IPS DF 19.7 (cell line): Measurements from ENCODE around the gene ERFL.

ENCODE experiments used
- DNase-seq: peaks from one replicate; pipeline ENCODE4 v3.0.0-alpha.2; 2013; ENCODE audit warnings: low read depth, low spot score

The ERFL gene

DNA sequence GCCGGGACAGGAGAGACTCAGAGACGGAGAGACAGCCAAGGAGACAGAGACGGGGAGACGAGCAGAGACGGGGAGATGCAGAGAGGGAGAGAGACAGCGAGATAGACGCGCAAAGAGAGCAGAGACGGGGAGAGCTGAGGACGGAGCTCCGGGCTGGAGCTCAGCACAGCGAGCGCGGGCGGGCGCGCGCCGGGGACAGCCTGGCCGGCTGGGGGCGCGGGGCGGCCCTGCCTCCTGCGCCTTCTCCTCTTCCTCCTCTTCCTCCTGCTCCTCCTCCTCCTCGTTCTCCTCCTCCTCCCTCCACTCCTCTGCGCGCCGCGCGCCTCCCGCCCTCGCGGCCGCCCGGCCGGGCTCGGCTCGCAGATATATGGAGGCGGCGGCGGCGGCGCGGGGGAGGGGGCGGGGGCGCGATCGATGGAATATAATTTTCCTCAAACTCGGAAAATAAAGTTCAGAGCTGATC, at the start of gene ERFL:
TSS of gene ERFL (minus strand) at position 229 of the 463 bp plus-strand sequence. CDS start 15,530 bp downstream, outside the sequence.
- DNase-seq = no peak

GRCh38 chr19:41977916-41978315, 49.7 kb upstream of the ERFL start:
- no peak for DNase-seq

GRCh38 chr19:41974652-41975051, 46.4 kb upstream of the ERFL start:
- DNase-seq = no peak

GRCh38 chr19:41971363-41971762, 43.1 kb upstream of the ERFL start:
- DNase-seq = no peak

- no peak for DNase-seq
Measured at GRCh38 chr19:41969772-41970458, 41.7 kb upstream of the ERFL start.

GRCh38 chr19:41968751-41969595, 40.7 kb upstream of the ERFL start:
- no peak for DNase-seq

- DNase-seq = no peak
Measured at GRCh38 chr19:41967054-41967783, 39.0 kb upstream of the ERFL start.

- no peak for DNase-seq
Measured at GRCh38 chr19:41965106-41965505, 36.9 kb upstream of the ERFL start.

DNA sequence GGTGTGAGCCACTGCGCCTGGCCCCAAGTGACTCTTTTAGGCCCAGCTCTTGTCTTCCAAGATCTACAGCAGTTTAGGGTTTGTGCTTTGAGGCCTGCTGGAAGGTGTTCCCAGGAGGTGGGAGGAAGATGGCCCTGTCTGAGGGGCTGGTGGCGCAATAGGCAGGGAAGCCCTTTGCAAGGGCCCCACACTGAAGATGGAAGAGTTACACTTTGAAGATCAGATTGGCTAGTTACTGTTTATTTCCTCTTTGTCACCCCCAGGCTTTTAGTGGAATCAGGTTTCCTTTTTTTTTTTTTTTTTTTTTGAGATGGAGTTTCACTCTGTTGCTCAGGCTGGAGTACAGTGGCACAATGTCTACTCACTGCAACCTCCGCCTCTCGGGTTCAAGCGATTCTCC, 32.7 kb upstream of the ERFL start:
- no peak for DNase-seq

GRCh38 chr19:41959056-41960053, 31.1 kb upstream of the ERFL start, which contains the start of gene RABAC1:
RABAC1 (minus strand) TSS chr19:41959321; CDS start chr19:41959292, 29 bp downstream.
- DNase-seq = peak; percentile 93

DNA sequence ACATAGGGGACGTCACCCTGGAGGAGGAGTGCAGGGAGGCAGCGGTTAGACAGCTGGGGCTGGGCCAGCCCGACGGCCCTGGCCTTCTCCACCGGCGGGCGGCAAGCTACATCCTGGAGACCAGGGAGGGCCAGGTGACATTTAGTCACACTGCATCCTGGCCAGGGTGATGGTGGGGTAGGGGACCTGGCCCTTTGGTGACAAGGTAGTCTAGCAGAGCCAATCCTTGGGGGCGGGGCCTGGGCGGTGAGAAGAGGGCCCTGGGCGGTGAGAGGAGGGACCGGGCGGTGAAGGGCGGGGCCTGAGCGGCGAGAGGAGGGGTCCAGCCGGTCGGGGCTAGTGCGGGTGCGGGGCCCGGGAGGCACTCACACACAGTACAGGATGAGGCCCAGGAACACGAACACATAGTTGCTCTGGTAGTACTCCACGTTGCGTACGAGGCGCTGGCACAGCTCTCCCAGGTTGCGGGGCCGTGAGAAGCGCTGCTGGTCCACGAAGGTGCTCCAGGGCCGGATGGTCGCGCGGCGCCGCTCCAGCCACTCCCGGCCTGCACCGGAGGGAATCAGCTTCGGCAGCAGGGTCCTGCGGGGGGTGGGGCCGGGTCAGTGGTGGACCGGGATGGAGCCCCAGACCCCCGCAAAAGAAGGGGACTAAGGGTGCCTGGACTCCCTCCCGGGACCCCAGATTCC, 30.3 kb upstream of the ERFL start:
- DNase-seq = no peak

- DNase-seq = peak; percentile 69
Measured at GRCh38 chr19:41957838-41958366, 29.7 kb upstream of the ERFL start.

DNA sequence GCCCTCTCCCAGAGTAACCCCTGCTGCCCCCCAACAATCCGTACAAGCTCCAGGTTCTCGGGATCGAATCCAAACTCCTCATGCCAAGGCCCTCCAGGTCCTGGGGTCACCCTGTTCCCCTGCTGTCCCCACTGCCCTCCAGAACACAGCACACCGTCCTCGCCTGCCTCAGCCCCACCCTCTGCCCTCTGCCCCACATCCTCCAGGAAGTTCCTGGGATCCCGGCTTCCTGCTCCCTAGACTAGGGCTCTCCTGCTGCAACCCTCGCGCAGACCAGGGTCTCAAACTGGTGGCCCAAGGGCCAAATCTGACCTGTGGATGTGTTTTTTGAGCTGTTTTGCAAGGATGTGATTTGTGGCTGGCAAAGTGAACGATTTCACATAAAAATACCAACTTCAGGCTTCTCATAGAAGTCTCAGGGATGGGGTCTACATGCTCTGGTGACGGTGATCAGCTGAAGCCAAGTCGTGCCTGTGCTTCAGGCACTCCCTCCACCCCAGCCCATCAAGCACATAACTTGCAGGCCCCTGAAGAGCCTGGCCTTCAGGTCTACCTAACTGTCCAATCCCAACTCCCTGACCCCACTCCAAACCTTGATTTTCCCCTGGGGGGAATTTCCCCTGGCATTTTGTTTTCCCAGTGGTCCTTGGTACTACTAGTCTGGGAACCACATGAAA, 29.1 kb upstream of the ERFL start:
- DNase-seq = no peak

GRCh38 chr19:41956621-41957020, 28.4 kb upstream of the ERFL start:
- no peak for DNase-seq

- no peak for DNase-seq
Measured at GRCh38 chr19:41955521-41955920, 27.3 kb upstream of the ERFL start.

GRCh38 chr19:41951686-41952172, 23.5 kb upstream of the ERFL start:
- no peak for DNase-seq

- DNase-seq = no peak
Measured at GRCh38 chr19:41947091-41947490, 18.8 kb upstream of the ERFL start.

- no peak for DNase-seq
Measured at GRCh38 chr19:41945135-41945766, 17.0 kb upstream of the ERFL start.

GRCh38 chr19:41944336-41944735, 16.1 kb upstream of the ERFL start:
- no peak for DNase-seq
